ENCODE measurements around the gene OGFRL1. TPM values are rescaled to one million over a fixed set of nuclear protein-coding genes. Genes with fewer than 3 reads are reported as not detected.

Gene OGFRL1
- total RNA-seq, 1 donor from 2014 or later = 35.3 TPM

DNA sequence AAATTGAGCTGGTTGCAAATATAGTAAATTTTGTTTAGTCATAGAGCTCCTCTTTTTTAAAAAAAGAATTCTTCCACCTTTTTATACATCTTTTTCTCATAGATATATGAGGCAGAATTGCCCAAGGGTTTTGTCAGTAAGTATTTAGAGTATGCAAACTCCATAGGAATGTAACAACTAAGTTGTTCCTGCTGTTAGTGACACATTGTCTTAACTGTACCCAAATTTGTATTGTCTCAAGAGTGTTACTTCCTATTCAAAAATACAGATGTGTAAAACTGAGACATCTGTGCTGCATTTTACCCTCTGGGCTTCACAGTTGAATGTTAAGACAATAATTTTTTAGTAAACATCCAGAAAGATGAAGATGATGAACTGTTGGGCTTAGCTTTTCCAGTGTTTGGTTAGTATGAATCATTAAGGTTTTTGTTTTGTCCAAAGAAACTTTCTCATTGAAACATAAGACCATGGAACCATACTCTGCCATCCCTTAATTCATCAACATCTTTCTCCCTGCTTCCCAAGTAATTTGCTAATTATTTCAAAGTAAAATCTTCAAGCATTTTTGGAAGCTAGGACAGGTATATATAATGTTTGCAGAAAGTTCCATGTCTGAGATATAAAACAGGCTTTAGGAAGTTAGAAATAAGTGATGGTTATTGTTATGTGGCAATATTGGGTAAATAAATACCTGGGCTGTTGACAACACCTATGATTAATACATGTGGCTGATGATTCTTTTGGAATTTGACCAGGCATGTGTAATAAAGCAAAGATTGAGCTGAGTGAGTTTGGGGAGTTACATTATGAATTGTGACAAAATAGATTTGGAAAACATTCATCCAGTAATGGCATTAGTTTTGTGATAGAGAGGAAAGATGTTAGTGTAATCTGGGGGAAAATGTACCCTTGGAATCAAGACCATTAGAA, 11.2 kb downstream of the OGFRL1 start:
- DNase-seq (ENCODE audit: low read depth) (no peak), FAIRE-seq (no peak)
- TF ChIP-seq, protein P1, sequence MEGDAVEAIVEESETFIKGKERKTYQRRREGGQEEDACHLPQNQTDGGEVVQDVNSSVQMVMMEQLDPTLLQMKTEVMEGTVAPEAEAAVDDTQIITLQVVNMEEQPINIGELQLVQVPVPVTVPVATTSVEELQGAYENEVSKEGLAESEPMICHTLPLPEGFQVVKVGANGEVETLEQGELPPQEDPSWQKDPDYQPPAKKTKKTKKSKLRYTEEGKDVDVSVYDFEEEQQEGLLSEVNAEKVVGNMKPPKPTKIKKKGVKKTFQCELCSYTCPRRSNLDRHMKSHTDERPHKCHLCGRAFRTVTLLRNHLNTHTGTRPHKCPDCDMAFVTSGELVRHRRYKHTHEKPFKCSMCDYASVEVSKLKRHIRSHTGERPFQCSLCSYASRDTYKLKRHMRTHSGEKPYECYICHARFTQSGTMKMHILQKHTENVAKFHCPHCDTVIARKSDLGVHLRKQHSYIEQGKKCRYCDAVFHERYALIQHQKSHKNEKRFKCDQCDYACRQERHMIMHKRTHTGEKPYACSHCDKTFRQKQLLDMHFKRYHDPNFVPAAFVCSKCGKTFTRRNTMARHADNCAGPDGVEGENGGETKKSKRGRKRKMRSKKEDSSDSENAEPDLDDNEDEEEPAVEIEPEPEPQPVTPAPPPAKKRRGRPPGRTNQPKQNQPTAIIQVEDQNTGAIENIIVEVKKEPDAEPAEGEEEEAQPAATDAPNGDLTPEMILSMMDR (IDR thresholded peaks at IDR 0.05; ENCODE audit: insufficient read depth, low read depth, low read length) = no peak
- no peak for TF ChIP-seq EZH2 (IDR thresholded peaks at IDR 0.05; ENCODE audit: insufficient read depth, low read length)
- peaks cover 16% of the 10 kb centered on the region for H3K4me1 Mint-ChIP-seq (ENCODE audit: low read depth, unreplicated experiment)
- H3K4me3 Mint-ChIP-seq (ENCODE audit: unreplicated experiment) = no peak overlapping the region
- Histone ChIP-seq H3K36me3 (ENCODE audit: insufficient read depth, low read length) (no peaks in the 10 kb centered on the region), H3K27ac (ENCODE audit: low read depth, low read length) (no peak overlapping the region), H3K9ac (ENCODE audit: low read length) (no peak overlapping the region), H3K4me1 (ENCODE audit: insufficient read depth, low read length) (no peaks in the 10 kb centered on the region), H3K79me2 (ENCODE audit: insufficient read depth, low read length) (no peaks in the 10 kb centered on the region), H3K4me3 (ENCODE audit: insufficient read depth, low read depth, low read length) (no peak overlapping the region), H3K9me3 (ENCODE audit: insufficient read depth, low read depth, low read length) (no peaks in the 10 kb centered on the region), H2AFZ (ENCODE audit: low read depth, low read length) (no peak overlapping the region), H4K20me1 (ENCODE audit: insufficient read depth, low read length) (no peaks in the 10 kb centered on the region), H3K4me2 (ENCODE audit: low read length) (no peak overlapping the region), H3K27me3 (ENCODE audit: insufficient read depth, low read length) (no peaks in the 10 kb centered on the region)
- no peaks in the 10 kb centered on the region for H3K27me3 Mint-ChIP-seq (ENCODE audit: low read depth, unreplicated experiment)
- H3K27ac Mint-ChIP-seq (ENCODE audit: unreplicated experiment) = no peak overlapping the region
- H3K9me3 Mint-ChIP-seq (ENCODE audit: unreplicated experiment) = no peaks in the 10 kb centered on the region
- H3K36me3 Mint-ChIP-seq (ENCODE audit: low read depth, unreplicated experiment) = peaks cover 12% of the 10 kb centered on the region

DNA sequence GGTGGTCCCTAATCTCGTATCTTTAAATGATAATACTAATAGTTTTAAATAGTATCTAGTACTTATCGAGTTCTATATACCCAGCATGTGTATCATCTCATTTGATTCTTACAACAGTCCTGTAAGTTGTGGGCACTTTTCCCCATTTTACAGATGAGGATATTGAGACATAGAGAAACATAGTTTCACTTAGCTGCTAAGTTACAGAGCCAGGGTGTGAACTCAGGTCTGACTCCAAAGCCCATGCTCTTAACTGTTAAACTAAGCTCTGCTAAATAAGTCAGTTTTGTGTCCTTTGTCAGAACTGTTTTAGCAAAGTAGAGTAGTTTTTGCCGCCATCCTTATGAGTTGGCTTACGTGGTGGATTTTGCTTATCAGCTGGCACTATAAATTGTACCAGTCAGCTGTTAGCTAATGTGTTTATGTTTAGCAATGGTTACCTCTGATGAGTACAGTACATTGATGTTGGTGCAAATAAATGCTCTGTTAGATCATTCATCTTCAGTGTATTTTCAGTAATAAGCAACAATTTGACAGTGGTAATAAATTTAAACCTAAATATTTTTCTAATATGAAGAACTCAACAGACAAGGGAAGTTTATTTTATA, 12.1 kb downstream of the OGFRL1 start:
- no peaks in the 10 kb centered on the region for H4K20me1 ChIP-seq (ENCODE audit: insufficient read depth, low read length)
- no peaks in the 10 kb centered on the region for H3K27me3 Mint-ChIP-seq (ENCODE audit: low read depth, unreplicated experiment)
- H3K4me3 ChIP-seq (ENCODE audit: insufficient read depth, low read depth, low read length) = no peak overlapping the region
- H3K27ac ChIP-seq (ENCODE audit: low read depth, low read length) = no peak overlapping the region
- peaks cover 12% of the 10 kb centered on the region for H3K36me3 Mint-ChIP-seq (ENCODE audit: low read depth, unreplicated experiment)
- no peak overlapping the region for H3K4me3 Mint-ChIP-seq (ENCODE audit: unreplicated experiment)
- H3K9me3 Mint-ChIP-seq (ENCODE audit: unreplicated experiment) = no peaks in the 10 kb centered on the region
- no peak overlapping the region for H3K9ac ChIP-seq (ENCODE audit: low read length)
- H2AFZ ChIP-seq (ENCODE audit: low read depth, low read length) = no peak overlapping the region
- H3K4me2 ChIP-seq (ENCODE audit: low read length) = no peak overlapping the region
- H3K27me3 ChIP-seq (ENCODE audit: insufficient read depth, low read length) = no peaks in the 10 kb centered on the region
- DNase-seq (ENCODE audit: low read depth) (no peak), FAIRE-seq (no peak)
- peaks cover 9% of the 10 kb centered on the region for H3K4me1 Mint-ChIP-seq (ENCODE audit: low read depth, unreplicated experiment)
- H3K4me1 ChIP-seq (ENCODE audit: insufficient read depth, low read length) = no peaks in the 10 kb centered on the region
- H3K36me3 ChIP-seq (ENCODE audit: insufficient read depth, low read length) = no peaks in the 10 kb centered on the region
- H3K27ac Mint-ChIP-seq (ENCODE audit: unreplicated experiment) = no peak overlapping the region
- H3K9me3 ChIP-seq (ENCODE audit: insufficient read depth, low read depth, low read length) = no peaks in the 10 kb centered on the region
- no peaks in the 10 kb centered on the region for H3K79me2 ChIP-seq (ENCODE audit: insufficient read depth, low read length)
- TF ChIP-seq EZH2 (IDR thresholded peaks at IDR 0.05; ENCODE audit: insufficient read depth, low read length) = no peak
- TF ChIP-seq, protein P1 (IDR thresholded peaks at IDR 0.05; ENCODE audit: insufficient read depth, low read depth, low read length) = no peak

Data from astrocyte (in vitro differentiated cells and primary cell).